Stimulated activated CD4-positive, alpha-beta T cell treated with anti-CD3 and anti-CD28 coated beads, Interleukin-12 subunit alpha, Interleukin-12 subunit beta, amount 100 ng/mL, for 24 hours (primary cell): Measurements from ENCODE around the gene ATXN7L3.
"Not testable (repeated sequence)": the region's sequence is repeated elsewhere in the genome, so short reads cannot be mapped to it uniquely, and the experiment has no call there.

Experiments
- DNase-seq, 2 experiments: peaks; one replicate each; pipeline ENCODE4 v3.0.0-alpha.2; 2020; ENCODE audit warnings: low read depth in 2 of 2

The ATXN7L3 gene, protein sequence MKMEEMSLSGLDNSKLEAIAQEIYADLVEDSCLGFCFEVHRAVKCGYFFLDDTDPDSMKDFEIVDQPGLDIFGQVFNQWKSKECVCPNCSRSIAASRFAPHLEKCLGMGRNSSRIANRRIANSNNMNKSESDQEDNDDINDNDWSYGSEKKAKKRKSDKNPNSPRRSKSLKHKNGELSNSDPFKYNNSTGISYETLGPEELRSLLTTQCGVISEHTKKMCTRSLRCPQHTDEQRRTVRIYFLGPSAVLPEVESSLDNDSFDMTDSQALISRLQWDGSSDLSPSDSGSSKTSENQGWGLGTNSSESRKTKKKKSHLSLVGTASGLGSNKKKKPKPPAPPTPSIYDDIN

DNA sequence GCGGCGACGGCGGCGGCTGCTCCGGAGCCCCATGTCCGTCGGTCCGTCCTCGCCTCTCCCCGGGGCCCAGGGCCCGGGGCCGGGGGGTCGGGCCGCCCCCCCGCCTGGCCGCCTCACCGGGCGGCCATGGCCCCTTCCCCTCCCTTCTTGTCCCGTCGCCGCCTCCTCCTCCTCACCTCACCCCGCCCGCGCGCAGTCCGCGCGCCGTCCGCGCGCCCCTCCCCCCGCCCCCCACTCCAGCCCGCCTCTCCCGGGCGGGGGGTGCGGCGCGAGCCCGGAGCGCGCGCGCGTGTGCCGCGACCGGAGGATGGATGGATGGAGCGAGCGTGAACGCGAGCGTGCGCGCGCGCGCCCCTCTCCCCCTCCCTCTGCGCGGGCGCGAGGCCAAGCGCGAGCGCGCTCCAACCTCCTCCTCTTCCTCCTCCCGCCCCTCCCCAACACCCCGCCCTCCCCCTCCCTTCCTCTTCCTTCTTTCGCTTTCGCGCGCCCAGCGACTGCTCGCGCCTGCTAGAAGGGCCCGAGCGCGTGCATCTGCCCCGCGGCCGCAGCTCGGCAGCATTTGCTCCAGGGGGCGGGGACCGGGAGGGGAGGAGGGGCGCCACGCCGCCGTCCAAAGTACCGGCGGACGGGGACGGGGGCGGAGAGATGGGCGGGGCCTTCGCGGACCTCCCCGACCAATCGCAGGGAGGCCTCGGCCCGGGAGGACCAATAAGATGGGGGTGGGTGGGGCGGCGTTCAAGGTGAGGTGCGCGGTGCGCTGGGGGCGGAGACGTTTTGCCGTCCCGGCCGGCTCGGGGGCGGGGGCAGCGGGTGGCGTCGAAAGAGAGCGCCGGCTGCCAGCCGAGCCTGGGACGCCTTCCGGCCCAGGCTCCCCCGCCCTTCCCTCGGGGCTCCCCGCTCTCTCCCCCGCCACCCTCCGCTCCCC lies at the start of gene ATXN7L3:
Gene ATXN7L3 (minus strand): TSS at position 332 of the 925 bp plus-strand sequence. CDS start 1,814 bp downstream, outside the sequence.
- peak; percentile 99 to 100 for DNase-seq

DNA sequence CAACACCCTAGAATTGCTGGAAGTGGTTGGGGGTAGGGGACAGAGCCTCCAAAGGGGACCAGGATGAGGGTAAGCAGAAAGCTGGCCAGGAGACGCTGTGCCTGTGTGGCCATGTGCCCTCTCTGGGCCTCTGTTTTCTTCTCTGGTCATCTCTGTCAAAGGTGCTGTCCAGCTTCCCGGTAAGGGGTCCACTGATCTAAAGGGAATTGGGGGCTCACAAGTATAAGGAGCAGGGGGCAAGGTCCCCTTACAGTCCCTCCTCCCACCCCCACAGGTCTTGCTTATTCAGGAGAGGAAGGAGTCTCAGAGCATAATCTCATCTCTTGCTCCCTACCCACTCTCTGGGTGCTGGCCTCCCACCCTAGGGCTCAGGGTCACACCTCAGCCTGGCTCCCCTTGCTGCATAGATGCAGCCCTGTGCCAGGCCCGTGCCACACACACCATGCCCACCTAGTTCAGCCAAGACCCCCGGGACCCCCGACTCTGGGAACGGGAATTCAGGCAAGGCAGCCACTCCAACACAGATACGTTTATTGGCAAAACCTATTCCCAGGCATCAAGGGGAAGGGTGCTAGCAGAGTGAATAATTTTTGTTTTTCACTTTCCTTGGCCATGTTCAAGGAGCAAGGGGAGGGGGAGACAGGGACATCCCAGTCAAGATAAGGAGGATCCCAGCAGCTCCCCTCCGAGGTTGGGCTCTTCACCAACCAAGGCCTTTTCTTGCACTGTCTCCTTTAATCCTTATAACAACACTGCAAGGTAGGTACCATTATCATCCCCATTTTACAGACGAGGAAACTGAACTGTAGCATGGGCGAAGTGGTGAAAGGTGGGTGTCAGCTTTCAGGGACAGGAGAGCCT lies 48.4 kb upstream of the ATXN7L3 start:
- no peak for DNase-seq

DNA sequence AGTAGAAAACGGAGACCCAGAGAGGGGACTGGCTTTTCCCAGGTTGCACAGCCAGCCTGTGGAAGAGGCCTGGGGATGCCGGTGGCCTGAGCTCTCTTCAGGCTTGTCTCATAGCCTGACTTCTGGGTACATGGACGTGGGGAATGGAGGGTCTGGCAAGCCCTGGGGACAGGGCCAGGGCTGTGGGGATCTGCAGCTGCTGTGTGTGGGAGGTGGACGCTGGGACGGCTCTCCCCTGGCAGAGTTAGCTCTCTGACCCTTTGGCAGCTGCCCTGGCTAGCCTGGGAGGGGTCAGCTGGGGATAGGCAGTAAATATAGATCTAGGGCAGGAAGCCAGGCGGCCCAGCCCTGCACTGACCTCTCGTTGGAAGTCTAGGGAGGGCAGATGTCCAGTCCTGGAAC lies 47.8 kb upstream of the ATXN7L3 start:
- no peak for DNase-seq

DNA sequence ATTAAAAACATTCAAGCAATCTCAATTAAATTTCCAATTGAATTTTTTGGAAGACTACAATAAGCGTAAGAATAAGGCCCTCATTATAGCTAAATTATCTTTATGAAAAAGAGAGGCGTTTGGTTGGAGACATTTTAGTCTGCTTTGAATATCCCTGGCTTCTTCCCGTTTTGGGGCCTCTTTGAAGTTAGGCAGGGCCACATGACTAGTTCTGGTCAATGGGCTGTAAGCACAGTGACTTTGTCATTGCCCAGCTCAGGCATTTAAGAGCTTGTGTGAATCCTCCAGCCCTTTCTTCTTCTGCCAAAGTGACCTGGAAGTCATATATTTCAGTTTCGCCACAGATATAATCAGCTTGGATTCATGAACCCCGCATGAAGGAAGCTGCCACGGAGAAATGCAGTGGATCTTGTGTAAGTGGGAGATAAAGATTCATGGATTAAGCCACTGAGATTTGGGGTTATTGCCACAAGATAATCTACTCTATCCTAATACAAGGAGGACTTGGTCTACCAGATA lies 41.5 kb upstream of the ATXN7L3 start:
- DNase-seq: no peak

DNA sequence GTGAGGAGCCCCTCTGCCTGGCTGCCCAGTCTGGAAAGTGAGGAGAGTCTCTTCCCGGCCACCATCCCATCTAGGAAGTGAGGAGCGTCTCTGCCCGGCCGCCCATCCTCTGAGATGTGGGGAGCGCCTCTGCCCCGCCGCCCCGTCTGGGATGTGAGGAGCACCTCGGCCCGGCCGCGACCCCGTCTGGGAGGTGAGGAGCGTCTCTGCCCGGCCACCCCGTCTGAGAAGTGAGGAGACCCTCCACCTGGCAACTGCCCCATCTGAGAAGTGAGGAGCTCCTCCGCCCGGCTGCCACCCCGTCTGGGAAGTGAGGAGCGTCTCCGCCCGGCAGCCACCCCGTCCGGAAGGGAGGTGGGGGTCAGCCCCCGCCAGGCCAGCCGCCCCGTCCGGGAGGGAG lies 38.2 kb upstream of the ATXN7L3 start:
- not testable (repeated sequence) for DNase-seq

DNA sequence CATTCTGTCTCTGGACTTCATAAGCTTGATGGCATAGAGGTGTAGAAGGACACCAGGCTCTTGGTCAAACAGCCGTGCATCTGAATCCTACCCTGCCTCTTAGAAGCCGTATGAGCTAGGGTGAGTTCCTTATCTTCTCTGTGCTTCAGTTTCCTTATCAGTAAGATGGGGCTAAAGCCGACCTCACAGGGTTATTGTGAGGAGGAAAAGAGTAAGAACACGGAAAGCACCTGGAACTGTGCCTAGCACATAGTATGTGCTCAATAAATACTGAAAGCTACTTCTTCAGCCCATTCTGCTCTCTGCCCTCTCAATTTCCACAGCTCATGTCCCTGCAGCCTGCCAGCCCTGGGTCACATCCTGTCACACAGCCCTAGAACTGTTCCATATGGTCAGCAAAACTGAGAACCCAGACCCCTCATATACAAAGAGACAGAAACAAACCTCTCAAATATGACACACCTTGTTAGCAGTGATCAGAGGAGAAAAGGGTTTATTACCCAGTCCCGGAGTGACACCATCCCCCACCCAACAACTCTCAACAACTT lies 36.8 kb upstream of the ATXN7L3 start:
- no peak for DNase-seq

DNA sequence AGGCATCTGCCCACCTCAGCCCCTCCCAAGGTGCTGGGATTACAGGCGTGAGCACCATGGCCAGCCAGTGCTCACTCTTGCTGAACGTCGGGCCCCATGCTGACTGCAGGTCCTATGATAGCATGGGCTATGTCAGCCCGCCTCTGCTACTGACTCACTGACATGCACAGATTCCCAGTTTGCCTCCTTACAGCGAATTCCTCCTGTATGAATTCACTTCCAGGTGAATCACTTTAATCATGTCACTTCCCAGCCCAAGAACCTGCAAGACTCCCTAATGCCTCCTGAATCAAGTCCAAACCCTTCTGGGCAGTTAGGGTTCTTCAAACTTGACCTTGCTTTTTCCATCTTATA lies 35.9 kb upstream of the ATXN7L3 start:
- no peak for DNase-seq

DNA sequence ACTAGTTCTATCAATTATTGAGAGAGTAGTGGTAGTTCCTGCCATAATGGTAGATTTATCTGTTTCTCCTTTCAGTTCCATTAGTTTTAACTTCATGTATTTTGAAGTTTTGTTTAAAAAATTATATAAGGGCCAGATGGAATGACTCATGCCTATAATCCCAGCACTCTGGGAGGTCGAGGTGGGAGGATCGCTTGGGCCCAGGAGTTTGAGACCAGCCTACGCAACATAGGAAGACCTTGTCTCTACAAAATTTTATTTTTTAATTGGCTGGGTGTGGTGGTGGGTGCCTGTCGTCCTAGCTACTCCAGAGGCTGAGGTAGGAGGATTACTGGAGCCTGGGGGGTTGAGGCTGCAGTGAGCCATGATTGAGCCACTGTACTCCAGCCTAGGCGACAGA lies 33.9 kb upstream of the ATXN7L3 start:
- no peak for DNase-seq

DNA sequence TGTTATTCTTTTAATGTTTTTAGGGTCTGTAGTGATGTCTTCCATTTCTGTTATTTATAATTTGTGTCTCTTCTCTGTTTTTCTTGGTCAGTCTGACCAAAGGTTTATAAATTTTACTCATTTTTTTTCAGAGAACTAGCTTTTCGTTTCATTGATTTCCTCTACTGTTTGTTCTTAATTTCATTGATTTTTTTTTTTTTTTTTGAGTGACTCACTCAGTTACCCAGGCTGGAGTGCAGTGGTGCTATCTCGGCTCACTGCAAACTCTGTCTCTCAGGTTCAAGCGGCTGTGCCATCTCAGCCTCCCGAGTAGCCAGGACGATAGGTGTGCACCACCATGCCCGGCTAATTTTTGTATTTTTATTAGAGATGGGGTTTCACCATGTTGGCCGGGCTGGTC lies 32.4 kb upstream of the ATXN7L3 start:
- DNase-seq: no peak

DNA sequence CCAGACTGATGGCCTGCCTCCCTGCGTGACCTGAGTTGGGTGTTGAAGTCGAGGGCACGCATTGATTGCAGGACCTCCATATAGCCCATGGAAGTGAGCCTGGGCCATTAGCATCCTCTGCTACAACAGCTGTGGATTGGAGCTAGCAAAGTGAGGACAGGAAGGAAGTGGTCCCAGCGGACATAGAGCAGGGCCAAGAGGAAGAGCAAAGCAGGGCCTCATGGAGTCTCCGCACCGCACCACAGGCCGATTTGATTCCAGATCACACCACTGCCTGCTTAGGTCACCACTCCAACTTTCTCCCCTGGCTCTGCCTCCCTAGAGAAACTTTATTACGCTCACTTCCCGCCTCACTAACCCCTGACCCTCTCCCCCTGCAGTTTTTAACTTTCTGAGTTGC lies 30.5 kb upstream of the ATXN7L3 start:
- DNase-seq: no peak

DNA sequence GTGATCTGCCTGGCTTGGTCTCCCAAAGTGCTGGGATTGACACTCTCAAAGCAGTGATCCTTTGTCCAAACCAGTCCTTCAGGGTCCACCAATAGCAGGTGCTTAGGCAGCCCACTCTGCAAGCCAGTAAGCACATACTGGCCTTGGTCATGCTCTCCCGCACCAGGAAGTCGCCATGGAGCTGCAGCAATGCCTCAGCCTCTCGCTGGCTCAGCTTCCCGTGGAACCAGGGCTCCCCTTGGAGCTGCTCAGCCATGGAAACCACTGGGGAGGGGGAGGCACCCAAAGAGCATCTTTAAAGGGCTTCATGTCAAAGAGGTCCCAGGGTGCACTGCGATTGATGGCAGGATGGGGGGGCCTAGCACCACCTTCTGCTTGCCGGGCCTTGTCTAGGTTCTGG lies 29.4 kb upstream of the ATXN7L3 start:
- DNase-seq: no peak

DNA sequence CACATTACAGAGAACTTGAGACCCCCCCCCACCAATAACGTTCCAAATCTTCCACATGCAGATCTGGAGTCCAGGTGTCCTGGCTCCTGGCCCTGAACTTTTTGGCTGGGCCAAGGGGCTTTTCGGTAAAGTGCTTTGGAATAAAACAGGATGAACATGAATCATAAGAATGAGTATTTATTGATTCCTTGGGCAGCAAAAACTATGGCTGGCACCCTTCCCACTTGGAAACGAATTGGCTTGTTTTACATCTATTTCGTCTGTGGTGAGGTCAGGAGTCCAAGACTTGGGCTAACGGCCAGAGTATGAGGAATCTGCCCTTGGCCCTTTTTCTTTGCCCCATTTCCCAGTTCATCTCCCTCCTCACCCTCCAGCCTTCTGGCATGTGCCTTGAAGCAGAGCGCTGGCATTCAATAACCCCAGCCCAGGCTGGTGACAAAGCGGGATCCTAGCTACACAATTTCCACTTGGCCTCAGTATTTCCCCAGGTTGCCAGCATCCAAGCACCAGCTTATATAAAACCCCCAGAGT lies 23.9 kb upstream of the ATXN7L3 start:
- DNase-seq: no peak

DNA sequence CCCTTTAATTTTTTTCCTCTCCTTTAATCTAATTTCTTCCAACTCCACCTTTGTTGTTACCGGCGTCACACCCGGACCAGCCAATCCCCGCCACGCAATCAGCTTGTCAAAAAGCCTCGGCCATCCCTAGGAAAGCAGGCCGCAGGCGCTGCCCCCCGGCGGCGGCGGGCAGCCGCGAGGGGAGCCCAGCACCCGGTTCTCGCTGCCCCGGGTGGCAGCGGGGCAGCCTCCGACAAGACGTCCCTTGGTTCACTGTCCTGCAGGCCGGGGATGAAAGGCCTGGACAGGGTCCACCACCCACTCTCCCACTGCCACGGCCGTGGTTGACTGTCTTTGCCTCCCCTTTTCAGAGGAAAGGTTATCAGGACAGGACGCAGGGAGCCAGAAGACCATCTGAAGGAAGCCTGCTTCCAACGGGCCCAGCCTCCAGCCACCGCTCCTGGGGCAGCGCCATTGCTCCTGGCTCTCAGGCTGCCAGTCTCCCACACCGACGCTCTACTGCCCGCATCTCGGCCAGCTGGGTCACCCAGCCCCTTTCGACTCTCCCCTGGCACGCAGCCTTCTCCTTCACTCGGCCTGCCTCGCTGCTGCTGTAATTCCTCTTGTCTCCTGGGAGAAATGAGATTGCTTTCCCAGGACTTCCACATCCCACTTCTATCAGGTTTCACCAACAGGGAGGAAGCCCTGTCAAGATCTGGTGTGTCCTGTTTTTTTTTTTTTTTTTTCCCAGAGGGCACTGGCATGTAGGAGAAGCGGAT lies 22.6 kb upstream of the ATXN7L3 start:
- DNase-seq: peak in 1 of 2 experiments; percentile 53

DNA sequence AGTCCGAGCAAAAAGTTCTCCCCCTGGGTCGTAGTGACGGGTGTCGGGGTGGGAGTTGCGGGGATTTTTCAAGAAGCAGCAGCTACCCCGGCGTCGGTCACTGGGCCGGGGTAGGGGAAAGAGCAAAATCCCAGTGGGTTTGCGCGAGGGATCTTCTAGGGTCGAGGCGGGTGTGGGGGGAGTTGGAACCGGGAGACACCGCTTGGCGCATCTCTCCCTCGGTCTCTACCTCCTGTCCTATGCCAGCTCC lies 22.1 kb upstream of the ATXN7L3 start:
- DNase-seq: no peak

DNA sequence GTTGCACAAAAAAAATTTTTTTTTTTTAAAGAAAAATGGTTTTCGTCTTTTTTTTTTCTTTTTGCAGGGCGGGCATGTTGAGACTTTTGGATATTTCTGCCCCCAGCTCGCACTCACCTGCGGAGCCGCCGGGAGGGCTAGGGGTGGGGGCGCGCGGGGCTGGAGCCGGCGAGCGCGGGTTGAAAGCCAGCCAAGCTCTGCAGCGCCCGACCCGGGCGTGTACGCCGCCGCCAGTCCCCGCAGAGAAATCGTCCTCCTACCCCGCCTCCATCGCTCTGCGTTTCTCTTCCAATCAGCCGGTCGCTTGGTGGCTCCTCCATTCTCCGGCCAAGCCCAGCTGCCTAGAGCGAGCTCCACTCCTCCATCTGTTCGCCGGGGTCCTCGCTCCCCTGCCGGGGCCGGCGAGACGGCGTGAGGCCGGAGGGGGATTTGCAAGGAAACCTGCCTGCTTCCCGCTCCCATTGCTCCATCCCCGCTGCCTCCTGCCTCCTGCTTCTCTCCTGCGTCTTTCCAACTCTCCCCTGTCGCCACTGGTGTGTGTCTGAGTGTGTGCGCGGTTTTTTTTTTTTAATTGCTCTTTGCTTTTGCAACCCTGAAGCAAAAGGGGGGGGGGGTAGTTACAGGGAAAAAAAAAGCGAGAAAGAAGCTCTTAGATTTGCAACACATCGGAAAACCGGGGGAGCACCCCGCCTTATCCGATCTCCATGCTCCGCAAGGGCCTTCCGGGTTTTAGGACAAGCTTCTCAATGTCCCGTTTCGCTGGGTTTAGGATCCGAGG lies 21.6 kb upstream of the ATXN7L3 start:
- DNase-seq: peak in 1 of 2 experiments; percentile 59

DNA sequence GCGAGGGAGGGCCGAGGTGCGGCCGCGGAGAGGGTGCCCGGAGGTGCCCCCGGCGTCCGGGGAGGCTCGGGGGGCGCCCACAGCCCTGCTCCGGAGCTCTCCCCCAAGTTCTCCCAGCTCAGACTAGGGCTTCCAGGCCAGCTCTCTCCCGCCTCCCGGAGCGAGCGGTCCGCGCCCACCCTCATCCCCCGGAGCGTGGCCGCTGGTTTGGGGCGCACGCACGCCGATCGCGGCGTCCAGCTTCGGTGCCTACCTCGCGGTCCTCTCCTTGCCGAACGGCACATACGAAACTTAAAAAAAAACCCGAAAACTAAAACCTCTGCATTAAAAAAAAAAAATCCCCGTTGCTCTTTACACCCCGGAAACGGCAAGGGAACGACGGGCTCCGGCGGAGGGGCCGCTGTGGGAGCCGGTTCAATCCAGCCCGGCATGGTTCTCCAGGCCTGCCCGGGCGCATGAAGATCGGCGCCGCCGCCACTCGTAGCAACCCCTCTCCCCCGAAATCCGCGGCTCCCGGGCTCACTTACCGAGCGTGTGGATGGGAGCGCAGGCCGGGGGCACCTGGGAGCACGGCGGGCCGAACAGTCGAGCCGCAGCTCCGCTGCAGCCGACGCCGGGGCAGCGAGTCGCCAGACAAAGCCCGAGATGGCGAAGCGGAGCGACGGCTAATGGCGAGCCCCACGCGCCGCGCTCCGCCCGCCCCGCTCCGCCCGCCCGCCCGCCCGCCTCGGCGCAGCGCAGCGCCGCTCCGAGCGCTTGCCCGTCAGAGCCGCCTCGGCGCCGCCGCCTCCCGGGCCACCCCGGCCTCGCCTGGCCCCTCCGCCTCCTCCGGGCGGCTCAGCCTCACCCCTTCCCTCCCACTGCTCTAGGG lies 20.8 kb upstream of the ATXN7L3 start:
- no peak for DNase-seq

DNA sequence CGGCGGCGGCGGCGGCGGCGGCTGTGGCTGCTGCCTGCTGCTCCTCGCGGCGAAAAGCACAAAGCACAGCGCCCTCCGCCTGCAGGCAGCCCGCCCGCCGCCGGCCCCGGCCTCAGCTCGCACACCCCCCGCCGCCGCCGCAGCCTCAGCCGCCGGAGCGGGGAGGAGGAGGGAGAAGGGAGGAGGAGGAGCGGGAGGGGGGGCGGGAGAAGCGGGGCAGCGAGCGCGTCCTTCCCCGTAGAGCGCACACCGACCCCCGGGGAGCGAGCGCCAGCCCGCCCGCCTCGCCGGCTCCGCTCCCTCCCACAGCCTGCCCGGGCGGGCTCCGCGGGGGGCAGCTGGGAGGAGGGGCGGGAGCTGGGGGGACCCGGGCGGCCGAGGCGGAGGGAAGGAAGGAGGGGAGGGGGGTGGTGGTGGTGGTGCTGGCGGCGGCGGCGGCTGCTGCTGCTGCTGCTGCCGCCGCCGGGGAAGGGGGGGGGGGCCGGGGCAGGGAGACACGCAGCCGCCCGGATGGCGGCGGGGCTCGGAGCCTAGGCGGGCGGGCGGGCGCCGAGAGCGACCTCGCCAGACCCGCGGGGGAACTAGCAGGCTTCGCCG lies 20.0 kb upstream of the ATXN7L3 start, which contains the start of gene UBTF:
Gene UBTF (minus strand): TSS at position 60 of the 597 bp plus-strand sequence. CDS start 1,446 bp downstream, outside the sequence.
- DNase-seq: no peak

DNA sequence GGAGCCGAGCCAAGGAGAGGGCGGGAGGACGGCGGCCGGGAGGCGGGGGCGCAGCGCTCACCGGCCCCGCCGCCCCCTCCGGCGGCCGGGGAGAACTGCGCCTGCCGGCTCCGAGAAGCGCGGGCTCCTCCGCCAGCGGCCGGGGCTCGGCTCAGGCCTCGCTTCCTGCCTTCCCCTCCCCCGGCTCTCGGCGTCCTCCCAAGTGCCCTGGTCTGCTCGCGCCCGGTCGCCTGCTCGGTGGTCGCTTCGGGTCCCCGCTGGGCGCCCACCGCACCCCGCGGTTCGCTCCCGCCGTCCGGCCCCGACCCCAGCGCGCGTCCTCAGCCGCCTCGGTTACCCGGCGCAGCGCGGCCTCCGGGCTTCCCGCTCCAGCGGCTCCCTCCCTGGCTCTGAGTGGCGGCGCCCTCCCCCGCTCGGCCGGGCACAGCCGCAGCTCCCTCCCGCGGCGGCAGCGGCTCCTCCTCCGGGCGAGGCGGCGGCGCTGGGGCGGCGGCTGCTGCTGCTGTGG lies 19.5 kb upstream of the ATXN7L3 start:
- peak in 1 of 2 experiments; percentile 51 for DNase-seq
